GM21528 (cell line): ENCODE data around the gene MEIS2.

Experiments used
- ATAC-seq: cut with Tn5 transposase; IDR thresholded peaks from one replicate; pipeline ENCODE4 v1.9.1; 2021; ENCODE audit warnings: mild to moderate bottlenecking, moderate library complexity; ENCODE audit not compliant: unreplicated experiment, low FRiP score

The MEIS2 gene

DNA sequence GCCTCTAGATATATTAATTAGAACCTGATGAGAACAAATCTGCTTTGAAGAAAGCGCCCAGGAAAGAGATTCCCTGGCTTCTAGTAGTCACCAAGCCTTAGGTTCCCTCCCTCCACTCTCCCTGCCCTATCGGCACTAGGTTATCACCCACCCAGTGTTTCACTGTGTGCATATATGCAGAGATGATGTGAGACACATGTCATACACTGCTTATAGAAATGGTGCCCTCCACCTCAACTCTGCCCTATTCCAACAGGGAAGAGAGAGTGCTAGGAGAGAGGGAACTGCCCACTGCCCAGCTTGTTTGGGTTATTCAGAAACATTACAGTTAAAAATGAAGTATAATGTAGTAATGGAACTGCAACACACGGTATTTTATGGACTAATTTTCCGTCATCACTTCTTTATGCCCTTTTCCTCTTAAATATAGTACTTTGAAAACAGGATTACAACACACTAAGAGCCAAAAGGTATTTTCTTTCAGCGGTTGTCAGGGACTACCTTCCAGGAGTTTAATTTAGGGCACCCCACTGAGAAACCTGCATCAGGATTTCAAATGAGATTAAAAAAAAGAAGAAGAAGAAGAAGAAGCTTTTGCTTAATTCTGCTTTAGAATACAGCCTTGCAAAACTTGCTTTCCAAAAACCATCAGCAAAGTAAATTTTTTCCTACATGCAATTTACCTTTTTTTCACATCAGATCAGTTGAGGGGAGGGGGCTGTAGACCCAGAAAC, 55.3 kb downstream of the MEIS2 start:
- ATAC-seq, result no peak

DNA sequence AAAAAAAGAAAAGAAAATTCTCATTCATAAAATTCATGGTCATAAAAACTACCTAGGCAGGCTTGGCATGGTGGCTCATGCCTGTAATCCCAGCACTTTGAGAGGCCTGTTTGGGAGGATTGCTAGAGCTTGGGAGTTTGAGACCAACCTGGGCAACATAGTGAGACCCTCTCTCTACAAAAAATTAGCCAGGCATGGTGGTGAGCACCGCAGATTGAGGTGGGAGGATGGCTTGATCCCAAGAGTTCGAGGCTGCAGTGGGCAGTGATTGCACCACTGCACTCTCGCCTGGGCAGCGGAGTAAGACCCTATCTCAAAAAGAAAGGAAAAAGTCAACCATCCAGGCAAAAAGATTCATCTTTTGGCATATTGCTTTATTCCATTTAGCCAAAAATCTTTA, 58.5 kb downstream of the MEIS2 start:
- no peak for ATAC-seq

DNA sequence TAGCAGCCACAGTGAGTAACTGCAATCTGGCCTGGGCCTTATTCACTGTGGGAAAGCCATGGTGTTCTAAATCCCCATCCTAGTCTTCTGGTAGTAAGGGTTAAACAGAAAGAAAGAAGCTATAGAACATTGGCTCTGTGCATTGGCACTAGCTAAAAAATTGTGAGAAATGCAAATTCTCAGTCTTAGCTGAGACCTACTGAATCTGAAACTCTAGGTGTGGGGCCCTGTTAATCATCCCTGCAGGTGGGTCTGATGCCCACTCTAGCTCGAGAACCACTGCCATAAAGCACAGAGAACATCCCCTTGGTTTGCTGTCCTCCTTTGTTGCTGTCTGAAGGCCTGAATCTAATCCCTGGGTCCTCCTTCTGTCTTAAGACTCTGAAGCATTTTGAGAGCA, 59.3 kb downstream of the MEIS2 start:
- ATAC-seq, result no peak

DNA sequence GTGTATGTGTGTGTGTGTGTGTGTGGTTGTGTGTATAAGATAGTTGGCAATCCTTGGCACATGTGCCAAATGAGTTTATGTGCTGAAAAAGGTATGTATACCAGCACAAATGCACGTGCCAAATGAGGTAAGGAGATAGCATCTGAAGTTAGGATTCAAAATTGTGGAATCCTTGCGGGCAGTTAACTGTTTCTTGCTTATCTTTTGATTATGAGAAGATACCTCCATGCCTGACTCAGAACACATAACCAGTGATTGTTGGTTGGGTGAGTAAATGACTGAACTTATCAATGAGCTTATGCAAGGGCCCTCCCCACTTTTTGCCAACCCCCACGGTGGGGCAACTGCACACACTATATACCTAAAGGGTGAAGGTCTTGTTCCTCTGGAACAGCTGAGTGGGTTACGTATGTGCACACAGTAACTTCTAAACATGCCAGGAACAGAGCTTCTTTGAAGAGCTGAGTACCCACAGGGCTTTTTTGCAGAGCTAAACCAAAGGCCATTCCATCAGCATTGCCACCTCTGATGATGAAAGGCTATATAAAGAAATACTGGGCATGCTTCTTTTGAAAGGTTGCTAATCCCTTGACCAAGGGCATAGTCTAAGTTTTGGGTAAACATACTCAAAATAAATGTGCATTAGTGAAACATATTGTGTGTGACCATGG, 60.1 kb downstream of the MEIS2 start:
- ATAC-seq, result no peak

DNA sequence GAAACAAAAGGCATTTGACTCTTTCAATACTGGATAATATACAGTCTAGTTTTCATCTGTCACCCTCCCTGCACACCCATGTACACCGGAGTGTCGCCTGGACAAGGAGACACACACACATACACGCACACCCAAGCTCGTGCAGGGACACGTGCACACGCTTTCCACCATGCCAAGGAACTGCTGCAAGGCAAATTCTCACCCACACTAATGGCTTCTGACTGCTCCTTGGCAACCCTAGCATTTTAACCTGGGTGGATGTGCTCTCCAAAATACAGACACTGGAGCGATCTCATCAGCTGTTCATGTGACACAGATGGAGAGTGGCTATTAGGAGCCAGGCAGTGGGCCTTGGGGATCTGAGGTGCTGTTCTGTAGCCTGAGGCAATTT, 61.6 kb downstream of the MEIS2 start:
- no peak for ATAC-seq

DNA sequence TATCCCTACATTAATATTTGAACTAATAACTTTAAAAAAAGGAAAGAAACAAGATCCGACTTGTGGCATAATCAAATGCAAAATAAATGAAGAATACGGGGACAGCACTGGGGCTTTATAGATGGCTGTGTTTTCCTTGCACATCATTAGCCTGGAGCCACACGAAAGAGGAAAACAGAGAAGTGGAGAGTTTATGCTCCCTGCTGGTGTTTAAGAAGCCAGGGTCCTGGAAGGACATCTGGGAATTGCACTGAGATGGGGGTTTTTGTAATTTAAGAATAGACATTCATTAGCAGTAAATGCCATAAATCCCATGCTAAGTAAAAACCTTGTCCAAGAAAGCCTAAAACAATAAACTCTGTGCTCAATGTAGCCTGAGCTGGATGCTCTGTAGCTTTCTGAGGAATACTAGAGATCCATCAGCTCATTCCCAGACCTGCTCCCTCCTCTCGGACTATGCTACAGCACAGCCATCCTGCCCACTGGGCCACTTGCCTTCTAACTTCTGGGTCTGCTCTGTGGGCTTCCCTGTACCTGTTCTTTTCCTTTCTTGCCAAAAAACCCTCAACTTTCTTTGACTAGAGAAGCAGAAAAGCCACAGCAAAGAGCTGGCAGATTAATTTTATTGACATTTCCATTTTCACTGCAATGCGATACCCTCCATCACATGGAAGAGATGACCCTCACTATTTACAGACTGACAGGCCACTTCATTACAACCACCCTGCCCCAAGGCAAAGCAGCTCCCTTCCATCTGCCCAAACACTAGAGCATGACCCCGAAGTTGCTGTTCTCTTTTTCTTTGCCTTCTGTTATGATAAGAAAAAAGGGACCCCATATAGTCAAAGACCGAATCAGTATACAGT, 62.3 kb downstream of the MEIS2 start:
- no peak for ATAC-seq

DNA sequence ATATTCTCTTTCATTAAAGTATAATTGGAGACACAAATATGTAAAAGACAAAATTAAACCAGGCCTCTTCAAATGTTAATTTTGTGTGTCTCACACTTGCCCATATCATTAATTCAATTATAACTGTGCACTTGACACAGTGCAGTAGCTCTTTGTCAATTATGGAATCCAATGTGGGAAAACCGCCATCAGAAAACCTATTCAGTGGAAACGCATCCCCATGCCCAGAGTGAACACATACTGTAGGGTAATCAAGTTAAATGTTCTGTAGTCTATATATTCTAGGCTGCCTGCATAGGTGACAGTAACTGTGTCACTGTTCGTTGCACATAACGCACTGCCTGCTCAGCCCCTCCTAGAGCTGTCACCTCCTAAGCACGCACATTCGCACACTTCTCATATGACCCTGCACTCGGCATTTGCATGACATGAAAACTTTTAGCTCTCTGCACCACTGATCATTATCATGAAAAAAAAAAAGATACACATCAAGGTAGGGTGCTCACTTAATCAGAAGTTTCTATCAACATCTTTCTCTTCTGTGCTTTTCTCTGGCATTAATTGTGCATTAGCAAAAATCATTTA, 63.2 kb downstream of the MEIS2 start:
- no peak for ATAC-seq

DNA sequence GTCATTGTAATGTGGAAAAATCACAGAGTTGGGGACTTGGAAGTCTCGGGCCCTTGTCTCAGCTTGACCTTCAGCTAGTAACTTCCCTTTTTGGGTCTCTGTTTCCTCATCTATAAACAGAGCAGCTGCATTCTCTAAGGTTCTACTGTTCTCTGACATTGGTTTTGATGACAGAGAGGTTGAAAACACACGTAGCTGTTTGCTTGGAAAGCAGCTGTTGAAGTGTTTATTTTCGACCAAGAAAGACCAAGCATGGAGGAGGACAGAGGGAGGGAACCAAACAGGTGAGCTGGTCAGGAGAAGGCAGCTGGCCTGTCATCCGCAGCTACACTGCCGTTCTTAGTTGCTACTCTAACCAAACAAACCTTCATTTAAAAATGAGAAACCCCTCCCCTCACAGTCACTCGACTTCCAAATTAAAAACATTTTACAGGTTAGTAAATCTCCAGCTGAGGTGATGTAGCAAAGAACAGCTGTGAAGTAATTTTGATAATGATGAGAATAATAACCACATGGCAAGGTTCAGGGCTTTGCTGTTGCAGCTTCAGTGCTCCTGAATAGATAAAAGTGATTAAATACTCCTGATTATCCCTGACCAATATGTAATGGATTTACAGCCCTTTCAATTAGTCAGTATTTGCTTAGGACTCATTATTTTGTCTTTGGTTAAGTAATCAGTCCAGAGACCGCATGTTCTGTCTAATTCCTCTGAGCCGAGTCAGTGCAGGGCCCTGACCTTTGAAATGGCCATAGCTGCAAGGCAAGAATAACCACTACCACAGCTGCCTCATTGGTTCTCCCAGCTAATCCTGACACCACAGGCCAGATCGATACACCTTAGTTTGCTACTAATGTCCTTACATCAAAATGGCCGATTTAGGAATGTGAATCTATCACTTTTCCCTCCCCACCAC, 65.3 kb downstream of the MEIS2 start:
- no peak for ATAC-seq

DNA sequence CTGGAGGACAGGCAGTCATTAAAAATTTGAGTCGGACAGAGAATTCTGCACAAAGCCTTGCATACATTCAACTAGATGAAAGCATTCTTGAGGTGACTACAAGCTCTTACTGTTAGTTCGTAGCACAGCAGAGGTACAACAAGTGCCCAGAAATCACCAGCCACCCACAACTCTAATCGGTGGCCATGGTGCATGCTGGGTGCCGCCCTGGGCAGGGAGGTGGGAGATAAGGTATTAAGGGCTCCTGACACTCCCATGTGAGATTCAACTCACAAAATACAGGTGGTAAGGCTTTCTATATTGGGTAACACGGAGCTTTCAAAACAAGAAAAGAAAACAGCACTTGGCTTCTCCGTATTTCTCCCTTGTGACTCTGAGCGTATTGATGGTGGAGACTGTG, 66.0 kb downstream of the MEIS2 start:
- ATAC-seq, result no peak

DNA sequence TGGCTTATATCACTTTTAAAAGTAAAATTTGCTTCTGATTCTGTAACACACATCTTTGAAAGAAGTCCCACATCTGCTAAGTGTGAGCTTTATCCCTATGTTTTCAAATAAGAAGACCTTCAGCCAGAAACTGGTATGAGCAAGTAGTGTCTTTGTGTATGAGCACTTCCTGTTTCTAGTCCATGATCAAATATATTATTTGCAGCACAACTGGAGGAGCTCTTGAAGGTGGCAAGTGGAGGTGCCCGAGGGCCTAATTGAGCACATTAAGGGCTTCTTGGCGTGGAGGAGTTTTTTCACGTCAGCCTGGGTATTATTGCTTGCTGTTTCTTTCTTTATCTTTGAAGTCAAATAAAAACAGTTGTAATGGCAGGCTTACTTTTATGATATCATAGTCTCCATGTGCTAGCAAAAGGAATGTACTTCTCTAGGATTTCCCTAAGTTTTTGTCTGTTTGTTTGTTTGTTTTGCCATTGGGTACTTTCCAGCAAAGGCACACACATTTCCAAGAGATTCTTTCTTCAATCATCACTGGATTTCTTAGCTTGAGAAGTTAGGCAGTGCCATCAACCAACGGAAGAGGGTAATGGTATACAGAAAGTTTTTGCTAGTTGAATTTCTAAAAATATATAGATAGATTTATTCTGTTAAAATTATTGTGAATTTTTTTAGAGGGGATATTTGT, 68.1 kb downstream of the MEIS2 start:
- ATAC-seq, result no peak

DNA sequence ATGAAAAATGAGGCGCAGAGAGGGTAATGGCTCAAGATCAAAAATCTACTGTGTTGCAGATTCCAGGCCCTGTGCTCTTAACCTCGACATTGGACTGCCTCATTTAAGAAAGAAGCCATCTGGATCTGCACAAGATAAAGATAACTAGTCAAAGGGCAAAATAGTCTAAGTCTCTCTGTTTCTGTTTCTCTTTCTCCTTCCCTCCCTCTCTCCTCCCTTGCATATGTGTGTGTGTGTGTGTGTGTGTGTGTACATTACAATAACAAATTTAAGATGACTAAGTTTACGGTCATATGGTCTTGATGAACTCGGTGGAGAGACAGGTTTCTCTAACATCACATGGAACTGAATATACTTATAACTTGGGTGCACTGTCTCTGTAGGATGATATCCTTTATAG, 69.2 kb downstream of the MEIS2 start:
- no peak for ATAC-seq

DNA sequence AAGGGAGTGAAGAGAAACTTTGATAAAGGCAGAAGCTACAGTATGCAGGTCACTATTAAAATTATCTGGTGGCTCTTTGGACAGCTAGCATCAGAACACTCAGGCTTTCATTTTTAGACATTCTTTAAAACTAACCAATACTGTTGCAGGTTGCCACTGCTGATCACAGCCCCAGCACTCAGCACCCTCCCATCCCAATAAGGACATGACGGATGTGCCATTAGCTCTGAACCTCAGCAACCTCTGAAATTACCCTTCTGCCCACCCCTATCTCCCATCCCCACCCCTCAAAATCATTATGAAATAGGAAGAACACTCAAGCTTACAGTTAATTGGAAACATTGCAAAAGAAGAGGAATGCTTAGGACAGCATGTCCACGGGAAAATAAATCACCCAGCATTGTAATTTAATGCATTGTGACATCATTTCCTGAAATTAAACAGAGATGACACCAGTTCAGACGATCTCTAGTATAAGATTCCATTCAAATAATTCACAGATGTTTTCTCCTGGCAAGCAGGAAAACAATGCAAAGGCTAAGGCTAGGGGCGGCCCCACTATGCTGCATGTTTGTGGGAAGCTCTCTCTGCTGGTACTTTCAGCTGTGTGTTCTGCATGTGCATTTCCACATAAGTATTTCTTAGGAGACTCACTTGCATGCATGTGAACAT, 71.6 kb downstream of the MEIS2 start:
- no peak for ATAC-seq

DNA sequence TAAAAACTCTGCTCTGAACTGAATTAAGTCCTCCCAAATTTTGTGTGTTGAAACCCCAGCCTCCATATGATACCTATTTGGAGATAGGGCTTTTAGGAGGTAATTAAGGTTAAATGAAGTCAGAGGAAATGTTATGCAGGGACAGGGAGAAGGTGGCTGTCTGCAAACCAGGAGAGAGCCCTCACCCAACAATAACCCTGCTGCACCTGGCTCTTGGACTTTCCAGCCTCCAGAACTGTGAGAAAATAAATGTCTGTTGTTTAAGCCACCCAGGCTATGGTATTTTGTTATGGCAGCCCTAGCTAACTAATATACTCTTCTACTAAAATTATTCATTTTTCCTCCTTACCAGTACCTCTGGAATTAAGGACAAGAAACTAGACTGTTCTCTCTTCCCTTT, 79.5 kb downstream of the MEIS2 start:
- no peak for ATAC-seq

DNA sequence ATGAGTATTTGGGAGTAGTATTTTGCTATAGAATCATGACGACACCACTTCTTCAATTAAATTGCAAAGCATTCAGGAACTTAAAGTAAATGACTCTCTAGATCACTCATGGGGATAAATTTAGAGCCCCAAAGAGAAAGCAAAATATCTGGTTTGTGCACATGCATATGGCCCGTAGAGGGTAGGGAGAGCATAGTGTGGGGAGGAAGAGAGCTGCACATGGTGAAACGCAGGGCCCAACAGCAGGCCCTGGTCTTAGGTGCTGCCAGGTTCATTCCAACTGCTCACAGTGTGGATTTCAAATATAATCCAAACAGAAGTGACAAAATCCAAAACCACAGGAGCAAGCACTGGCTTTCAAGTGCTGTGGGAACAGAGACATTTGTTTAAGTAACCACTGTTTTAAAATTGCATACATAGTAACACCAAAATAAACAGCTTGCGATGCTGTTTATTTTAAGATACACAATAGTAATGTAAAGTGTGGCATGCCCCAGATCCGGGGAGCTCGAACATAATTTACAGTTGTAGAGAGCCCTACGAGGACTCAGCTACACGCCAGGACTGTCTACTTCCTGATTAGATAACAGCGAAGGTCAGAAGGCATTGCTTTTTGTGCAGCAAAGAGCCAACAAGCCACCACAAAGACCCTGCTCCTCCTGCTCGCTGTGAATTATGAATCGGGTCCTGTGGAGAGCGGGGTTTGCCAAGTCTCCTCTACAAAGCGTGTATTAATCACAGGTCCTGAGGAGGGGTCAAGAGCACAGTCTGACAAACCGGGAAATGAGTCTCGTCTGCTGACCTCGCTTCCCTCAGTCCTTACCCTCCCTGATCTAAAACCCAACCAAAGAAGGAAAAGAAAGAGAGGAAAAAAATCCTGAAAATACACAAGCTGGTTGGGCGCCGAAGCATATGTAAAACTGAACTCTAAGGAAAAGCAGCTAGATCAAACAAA, 80.6 kb downstream of the MEIS2 start:
- no peak for ATAC-seq

DNA sequence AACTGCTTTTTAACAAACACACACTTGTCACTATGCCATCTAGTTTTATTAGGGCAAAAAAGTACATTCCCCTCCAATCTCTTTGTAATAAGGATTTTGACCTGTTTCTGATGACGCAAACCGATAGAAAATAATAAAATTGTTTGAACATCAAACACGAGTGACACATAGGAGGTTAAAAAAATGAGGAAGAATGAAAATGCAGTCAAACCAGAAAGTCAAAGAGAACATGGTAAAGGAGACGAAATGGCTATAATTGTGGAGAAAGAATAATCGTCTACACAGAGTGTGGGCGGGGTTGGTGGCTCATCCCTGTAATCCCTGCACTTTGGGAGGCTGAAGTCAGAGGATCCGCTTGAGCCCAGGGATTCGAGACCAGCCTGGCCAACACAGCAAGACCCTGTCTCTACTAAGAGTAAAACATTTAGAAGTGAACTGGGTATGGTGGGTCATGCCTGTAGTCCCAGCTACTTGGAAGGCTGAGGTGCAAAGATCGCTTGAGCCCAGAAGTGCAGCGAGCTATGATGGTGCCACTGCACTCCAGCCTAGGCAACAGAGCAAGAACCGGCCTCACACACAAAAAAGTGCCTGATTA, 83.2 kb downstream of the MEIS2 start:
- ATAC-seq, result no peak

DNA sequence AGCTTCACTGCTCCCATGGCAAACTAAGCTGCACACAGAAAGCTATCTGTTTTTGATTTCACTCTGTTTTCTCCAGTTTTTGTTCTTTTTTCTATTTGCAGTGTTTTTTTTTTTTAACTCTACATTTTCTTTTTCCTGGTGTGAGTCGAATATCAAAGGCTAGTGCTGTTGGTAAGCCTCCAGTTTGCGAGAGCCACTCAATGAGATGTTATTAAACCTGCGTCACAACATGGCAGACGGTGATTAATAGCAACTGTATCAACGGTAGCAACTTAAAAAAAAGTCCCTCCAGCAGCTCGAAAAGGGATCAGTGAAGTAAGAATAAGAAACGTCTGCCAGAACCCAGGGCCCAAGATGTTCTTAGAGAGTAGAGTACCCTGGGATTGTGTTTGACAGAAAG, 84.1 kb downstream of the MEIS2 start:
- ATAC-seq, result no peak

DNA sequence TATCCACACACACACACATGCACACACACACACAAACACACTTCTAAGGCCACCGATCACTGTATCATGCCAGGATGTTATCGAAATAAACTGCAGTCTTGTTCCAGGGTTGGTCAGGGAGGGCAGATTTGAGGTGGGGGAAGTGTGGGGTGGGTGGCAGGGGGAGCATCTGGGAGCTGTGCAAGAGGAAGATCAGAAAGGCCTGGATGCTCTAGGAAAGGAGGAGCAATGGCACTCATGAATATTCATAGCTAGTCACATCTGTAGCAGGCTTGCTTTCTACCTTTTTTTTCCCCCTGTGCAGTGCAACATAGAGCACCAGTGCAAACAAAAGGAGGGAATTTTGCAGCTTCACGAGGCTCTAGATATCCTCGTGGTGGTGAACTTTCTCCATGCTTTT, 84.9 kb downstream of the MEIS2 start:
- ATAC-seq, result no peak

DNA sequence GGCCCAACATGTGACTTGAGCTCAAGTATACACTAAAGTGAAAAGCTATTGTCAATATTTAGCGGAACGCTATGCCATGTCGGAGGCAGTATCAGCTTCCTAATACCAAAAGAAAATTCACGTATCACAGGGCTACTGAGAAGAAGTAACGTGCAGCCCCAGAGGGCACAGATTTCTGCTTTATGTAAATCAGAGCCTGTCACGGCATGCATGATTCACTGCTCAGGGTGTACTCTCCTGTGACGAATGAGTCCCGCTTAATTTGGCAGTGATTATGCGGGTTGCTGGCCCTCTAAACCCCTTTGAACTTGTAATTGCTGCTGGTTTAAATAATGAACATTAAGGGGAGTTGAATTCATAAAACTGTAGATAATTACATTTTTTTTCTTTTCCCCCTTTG, 85.3 kb downstream of the MEIS2 start:
- ATAC-seq, result no peak
